GM18508 (cell line): Measurements from ENCODE around the gene CTNND2.

Source experiments
- ATAC-seq: cut with Tn5 transposase; IDR thresholded peaks from one replicate; pipeline ENCODE4 v1.9.1; 2021; ENCODE audit warnings: moderate number of reproducible peaks; ENCODE audit not compliant: insufficient read depth, unreplicated experiment

The CTNND2 gene

GRCh38 chr5:11293523-11293922 lies 610.7 kb downstream of the CTNND2 start:
- ATAC-seq = no peak

DNA sequence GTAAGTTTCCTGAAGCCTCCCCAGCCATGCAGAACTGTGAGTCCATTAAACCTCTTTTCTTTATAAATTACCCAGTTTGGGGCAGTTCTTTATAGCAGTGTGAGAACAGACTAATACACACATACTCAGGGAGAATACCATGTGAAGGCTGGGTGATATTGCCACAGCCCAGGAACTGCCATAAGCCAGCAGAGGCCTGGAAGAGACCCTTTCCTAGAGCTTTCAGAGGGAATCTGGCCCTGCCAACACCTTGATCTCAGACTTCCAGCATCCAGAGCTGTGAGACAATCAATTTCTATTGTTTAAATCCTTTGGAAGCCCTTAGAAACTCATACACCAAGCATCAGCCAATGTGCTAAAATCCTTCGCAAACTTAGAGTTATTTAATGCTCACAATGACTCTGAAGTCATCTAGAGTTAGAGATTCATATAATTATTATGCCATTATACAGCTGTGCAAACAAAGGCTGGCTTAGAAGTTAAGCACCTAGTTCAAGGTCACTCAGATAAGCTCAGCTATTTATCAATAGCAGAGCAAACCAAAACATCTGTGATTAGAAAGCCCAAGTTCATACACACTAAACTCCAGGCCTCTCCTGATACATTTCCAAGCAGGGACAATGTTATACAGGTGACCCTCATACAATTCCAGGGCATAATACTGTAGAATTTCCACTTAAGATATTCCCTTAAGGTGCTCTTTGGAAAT lies 611.4 kb downstream of the CTNND2 start:
- ATAC-seq = no peak

- ATAC-seq = no peak
Observed at GRCh38 chr5:11289733-11290132, 614.5 kb downstream of the CTNND2 start.

DNA sequence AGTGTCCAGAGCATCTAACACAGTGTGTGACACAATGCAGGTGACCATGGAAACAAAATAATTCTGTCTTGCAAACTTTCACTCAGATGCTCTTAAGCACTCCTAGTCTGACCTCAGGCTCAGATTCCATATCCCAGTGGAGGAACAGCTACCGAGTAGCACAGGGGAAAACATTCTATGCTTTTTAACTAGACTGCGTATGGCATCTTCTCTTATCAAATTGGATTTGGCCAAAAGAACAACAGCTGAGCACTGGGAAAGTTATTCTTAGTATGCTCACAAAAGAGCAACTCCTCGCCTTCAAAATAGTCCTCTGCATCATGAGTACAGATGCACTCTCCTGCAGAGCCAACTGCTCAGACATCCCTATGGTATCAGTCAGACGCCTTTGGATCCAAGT lies 615.0 kb downstream of the CTNND2 start:
- no peak for ATAC-seq

GRCh38 chr5:11281842-11282241 lies 622.4 kb downstream of the CTNND2 start:
- ATAC-seq = no peak

GRCh38 chr5:11277323-11277722 lies 626.9 kb downstream of the CTNND2 start:
- no peak for ATAC-seq

GRCh38 chr5:11273180-11273903 lies 630.9 kb downstream of the CTNND2 start:
- ATAC-seq = no peak

DNA sequence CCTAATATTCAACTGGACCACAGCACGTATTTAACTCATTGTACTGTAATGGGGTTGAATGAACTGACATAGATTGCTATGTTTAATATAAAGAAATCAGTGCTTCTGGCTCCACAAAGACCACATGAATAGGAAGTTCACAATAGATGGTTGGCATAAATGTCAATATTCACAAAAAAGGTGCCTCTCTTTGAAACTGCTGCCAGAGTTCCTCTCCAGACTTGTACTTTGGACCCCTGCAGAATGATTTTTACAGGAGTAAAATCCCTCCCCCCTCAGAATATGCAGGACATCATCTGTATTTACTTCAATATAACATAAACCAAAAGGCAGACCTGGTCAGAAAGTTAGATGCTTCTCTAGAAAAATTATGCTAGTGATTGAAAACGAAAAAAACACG lies 634.7 kb downstream of the CTNND2 start:
- ATAC-seq = no peak

- ATAC-seq = no peak
Observed at GRCh38 chr5:11268891-11269290, 635.4 kb downstream of the CTNND2 start.

DNA sequence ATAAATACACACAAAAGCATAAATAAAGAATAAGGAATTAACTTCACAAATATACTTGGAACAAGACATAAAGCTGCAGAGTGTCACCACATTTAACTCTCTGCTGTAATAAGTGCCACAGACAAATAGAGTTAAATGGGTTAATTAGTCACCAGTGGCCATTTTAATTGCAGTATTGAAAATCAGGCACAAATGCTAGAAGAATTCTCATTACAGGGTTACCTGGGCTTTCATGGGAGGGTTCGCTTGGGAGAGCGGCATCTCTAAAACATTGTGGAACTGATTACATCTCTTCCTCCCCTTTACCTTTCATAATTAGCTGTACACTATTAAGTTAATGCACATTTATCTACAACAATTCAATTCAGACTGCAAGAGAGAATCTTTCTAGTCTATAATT lies 637.9 kb downstream of the CTNND2 start:
- ATAC-seq = no peak

GRCh38 chr5:11261241-11261640 lies 643.0 kb downstream of the CTNND2 start:
- ATAC-seq = no peak

GRCh38 chr5:11258001-11258400 lies 646.2 kb downstream of the CTNND2 start:
- no peak for ATAC-seq

DNA sequence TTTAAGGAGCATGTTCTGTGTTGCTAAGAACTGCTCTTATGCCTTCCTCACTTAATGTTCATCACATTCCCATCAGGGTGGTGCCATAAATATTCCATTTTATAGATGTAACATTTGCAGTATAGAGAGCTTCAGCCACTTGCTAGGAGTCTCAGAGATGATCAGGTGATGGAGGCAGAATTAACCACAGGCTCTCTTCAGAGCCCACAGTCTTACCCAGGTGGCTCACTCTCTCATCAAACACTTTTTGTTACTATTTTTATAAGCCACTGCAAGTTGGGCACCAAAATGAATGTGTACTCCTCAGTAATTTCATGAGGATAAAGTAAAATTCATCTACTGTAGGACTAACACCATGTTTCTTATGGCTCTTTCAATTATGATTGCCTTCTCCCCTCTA lies 651.7 kb downstream of the CTNND2 start:
- no peak for ATAC-seq

DNA sequence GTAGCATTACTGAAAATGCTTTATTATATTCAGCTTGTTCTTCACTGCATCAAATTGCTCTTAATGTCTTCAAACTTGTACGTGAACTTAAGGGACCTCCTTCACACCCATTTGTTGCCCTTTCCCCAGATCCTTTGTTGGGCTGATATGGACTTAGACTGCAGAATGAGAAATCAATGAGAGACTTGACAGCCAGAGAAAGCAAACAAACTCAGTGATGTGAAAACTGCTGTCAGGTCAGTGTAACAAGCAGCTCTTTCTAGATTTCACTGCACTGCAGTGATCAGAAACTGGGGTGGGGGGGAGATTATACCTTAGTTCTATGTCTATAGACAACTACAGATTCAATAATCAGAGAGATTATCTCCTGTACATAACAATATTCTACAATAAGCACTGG lies 652.2 kb downstream of the CTNND2 start:
- no peak for ATAC-seq

- ATAC-seq = no peak
Observed at GRCh38 chr5:11251247-11251646, 653.0 kb downstream of the CTNND2 start.

DNA sequence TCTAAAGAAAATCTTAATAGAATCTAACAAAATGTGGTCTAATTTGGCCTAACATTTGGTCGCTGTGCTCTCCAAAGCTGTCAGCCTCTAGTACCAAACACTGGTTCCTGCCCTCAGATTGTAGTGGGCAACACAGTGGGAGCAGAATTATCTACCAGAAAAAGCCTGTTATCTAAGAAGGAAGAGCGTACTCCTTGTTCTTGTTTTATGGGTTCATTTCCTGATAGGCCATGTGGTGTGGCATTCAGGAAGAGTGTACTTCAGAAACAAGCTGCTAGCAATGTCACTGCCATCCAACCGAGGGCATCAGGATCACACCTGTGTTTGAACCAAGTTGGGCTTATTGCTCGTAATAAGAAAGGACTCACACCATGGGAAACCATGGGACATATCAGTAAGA lies 655.3 kb downstream of the CTNND2 start:
- ATAC-seq = no peak

DNA sequence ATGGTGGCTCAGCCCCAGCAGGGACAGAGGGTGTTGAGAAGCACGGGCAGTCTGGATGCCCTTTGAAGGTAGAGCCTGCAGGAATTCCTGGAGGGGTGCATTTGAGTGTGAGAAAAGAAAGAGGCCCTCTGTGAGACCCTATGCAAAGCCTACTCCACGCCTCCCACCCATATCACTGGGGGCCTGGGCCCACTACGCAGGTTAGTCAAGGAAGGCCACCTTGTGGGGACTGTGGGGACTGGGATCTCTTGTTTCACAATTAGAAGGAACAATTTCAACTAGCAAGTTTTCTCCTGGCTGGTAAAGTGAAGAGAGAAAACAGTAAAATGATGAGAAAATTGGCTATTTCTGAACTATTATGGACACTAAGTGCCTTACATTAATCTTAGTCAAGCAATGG lies 657.0 kb downstream of the CTNND2 start:
- no peak for ATAC-seq

DNA sequence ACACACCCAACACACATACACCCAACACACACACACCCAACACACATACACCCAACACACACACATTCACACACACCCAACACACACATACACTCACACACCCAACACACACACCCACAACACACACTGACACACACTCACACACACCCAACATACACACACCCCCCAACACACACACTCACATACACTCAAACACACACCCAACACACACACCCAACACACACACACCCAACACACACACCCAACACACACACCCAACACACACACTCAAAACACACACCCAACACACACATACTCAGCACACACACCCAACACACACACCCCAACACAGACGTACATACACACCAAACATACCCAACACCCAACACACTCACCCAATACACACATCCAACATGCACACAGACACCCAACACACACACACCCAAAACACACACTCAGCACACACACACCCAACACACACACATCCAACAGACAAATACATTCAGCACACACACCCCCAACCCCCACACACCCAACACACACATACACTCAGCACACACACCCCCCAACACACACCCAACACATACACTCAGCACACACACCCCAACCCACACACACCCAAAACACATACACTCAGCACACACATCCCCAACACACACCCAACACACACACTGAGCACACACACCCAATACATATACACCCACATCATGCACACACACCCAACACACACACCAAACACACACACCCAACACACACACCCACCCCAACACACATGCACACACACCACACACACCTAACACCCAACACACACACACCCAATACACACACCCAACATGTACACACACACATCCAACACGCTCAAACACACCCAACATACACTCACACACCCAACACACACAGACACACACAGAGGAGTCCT lies 663.7 kb downstream of the CTNND2 start:
- no peak for ATAC-seq

DNA sequence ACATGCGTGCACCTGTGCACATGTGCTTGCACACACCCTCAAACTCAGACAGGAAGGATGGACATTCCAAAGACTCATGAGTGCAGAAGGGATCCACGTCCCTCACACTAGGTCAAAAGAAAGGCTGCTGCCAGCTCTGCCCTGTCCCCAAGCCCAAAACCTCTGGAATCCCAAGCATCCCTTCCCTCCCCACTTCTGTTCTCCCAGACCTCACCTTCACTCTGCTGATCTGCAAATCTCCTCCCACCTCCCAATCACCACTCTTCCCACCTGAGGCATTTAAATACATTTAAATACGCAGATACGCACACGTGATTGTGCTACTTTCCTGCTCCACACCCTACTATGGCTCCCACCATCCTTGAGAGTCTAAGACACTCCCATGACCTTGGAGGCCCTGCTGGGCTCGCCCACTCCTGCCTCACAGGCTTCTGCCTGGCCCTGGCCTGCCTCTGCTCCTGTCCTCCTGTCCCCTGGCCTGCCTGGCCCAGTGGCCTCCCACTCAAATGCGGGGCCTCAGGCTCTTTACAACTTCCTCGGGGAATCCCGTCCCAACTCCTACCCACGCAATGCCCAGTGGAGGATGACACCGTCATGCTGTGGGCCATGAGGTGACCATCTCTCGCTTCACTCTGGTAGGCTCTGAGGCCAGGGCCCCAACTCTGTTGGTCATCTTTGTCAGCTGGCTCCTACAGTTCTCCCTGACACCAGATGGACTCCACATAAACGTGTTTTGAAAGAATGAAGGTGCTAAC lies 664.8 kb downstream of the CTNND2 start:
- no peak for ATAC-seq

GRCh38 chr5:11234501-11234911 lies 669.7 kb downstream of the CTNND2 start:
- ATAC-seq = no peak
